NCI-H2227 (cell line): Measurements from ENCODE around the gene FRMD1.

Source experiments
- DNase-seq: peaks from one replicate; lab custom pipeline; 2025; ENCODE audit not compliant: unreplicated experiment; lab: John Stamatoyannopoulos, UW

Gene FRMD1

GRCh38 chr6:168096271-168096764, 17.3 kb upstream of the FRMD1 start:
- DNase-seq: no peak

- no peak for DNase-seq
Measured at GRCh38 chr6:168095716-168096250, 16.8 kb upstream of the FRMD1 start.

GRCh38 chr6:168095171-168095691, 16.2 kb upstream of the FRMD1 start:
- DNase-seq: no peak

GRCh38 chr6:168093634-168094033, 14.6 kb upstream of the FRMD1 start:
- no peak for DNase-seq

- no peak for DNase-seq
Measured at GRCh38 chr6:168093071-168093505, 14.1 kb upstream of the FRMD1 start.

GRCh38 chr6:168092541-168092940, 13.5 kb upstream of the FRMD1 start:
- no peak for DNase-seq

DNA sequence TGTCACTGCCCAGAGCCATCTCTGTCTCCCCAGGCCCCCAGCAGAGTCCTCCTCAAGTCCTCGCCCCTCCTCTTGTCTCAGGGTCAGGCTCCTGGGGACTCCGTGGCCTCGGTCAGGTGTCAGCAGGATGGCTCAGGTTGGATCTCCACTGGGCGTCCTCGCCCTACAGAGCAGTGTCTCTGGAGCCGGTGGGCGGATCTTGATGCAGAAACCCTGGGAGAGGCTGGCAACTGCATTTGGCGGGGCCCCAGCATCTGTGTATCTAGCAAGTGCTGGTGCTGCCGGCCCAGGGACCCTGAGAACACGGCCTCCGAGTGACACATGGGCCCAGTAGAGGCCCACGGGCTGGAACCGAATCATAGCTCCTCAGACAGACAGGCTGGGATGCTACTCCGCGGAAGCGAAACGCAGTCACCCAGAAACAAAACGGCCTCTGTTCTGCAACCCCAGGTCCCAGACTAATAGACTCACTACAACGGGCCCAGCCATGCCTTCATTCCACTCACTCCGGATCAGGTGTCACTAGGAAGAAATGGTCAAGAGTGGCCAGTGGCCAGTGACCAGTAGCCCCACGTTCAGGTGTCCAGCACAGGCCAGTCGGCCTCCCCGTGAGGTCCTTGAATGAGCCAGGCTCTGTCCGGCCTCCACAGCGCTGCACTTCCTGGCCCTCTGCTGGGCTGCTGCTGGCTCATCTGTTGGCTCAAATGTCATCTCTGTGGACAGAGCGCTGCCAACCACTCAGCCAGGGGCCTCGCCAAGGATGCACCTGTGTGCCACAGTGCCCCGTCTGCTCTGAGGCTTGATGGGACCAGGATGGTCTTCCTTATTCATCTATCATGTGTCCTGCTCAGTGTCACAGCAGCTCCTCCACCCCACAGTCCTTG, 12.6 kb upstream of the FRMD1 start:
- DNase-seq: no peak

DNA sequence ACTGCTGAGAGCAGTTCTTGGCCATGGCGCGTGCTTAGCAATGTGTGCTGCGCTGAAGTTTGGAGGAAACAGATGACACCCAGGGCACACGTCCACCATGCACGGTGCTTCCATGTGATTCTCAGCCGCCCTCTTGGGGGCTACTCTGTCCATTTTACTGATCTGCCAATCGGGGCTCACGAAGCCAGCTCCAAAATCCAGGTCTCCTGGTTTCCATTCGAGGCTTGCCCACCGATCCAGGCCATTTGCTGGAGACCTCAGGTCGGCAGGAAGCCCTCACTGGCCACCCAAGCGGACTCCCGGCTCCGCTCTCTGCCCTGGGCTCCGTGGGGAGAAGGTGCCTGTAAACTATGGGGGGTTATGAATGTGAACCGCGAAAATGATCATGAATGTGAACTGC, 11.7 kb upstream of the FRMD1 start:
- no peak for DNase-seq

DNA sequence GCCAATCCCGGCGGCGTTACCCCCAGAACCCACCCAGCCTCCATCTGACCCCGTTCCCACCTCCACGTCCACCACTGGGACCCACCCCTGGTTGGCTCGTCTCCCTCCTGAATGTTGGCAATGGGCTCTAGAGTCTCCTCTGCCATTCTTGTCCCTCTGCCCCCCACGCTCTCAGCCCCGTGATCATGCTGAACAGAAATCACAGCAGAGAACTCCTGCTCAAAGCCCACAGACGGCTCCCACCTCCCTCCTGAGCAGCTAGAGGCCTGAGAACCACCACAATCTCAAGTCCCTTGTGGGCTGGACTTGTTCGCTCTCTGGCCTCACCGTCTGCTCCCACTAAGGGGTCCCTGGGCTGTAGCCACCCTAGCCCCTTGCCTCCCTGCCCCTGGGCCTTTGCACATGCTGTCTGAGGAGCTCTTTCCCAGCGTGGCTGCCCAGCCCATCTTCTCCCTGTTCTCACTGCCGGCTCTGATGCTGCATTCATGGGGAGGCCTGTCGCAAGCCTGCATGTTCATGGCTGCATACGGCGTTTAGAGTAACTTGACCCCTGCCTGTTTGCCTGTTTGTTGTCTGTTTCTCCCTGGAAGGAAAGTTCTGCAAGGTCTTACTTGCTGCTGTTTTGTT, 11.2 kb upstream of the FRMD1 start:
- no peak for DNase-seq

DNA sequence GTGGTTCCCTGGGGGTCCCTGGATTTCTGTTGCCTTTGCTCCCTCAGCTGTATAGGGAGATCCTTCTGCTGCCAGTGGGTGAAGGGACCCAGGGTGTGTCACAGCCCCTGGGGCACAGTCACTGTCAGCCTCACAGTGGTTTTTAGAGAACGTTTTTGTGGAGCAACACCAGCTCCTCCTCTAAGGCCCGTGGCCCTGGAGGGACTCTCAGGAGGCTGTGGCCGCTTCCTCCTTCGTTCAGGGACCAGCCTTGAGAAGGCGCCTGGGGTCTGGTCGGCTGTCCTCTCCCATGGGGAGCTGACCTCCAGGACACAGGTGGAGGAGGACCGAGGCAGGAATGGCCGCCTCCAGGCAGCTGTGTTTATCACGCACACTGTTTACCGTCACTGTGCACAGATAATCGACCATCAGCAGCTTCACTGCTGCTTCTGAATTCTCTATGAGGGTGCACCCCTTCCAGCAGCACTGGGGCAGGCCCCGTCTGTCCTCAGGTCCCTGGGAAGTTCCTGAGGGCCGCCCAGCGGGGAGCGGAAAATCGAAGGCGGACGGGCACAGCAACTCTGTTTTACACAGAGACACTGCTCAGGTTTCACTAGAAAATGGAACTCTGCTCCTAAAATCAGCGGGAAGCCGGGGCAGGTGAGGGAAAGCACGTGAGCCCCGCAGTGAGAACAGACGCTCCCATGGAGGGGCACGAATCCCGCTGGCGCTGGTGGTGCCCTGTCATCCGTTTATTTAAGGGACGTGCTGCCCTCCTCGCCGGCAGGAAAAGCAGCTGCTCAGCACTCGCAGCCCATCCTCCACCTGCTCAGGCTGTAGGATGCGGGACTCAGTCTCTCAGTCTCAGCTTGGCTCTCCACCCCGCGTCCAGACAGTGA, 10.4 kb upstream of the FRMD1 start:
- DNase-seq: no peak

- no peak for DNase-seq
Measured at GRCh38 chr6:168088161-168089053, 9.4 kb upstream of the FRMD1 start.

- no peak for DNase-seq
Measured at GRCh38 chr6:168087436-168088160, 8.6 kb upstream of the FRMD1 start.

DNA sequence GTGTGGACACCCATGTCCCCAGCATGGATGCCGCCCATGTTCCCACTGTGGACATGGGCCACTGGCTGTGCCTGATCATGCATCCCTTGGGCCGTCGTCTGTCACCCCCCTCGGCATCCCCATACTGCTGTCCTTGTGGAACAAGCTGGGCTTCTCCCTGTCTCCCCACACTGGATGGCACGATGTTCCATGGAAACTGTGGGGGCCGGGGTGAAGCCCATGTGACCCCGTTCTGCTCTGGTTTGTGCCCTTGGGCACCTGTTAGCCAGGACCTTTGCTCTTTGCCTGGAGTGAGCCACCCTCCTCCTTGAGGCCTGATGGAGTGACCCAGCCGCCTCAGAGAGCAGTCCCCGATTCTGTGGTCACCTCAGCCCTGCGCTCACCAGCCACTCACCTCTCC, 7.6 kb upstream of the FRMD1 start:
- no peak for DNase-seq

GRCh38 chr6:168086066-168086465, 7.1 kb upstream of the FRMD1 start:
- no peak for DNase-seq

DNA sequence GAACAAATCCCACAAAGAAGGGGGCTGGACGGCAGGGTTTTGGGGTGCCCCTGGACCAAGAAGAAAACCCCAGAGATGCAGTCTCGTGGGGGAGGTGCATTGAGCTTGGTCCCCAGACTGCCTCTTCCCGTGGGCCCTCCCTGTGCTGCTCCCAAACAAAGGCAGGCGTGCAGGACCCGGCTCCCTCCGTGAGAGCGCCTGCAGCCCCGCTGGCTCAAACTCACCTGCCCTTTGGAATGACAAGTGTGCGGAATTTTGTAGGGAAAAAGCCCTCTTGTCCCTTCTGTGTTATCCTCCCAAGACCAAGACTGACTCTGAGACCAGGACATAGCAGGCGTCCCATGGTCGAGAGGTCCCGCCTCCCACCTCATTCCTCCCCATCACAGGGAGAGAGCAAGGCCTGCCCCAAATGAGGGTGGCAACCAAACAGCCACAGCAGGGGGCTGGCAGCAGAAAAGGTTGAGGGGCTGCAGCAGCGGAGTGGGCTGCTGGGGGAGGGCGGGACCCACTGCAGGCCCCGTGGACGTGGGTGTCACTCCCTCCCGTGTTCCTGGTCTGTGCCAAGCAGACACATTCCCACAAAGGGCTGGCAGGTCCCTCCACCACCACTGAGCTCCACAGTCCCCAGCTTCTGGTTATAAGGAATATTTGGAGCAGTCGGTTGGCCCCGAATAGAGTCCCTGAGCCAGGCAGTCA, 5.6 kb upstream of the FRMD1 start:
- no peak for DNase-seq

DNA sequence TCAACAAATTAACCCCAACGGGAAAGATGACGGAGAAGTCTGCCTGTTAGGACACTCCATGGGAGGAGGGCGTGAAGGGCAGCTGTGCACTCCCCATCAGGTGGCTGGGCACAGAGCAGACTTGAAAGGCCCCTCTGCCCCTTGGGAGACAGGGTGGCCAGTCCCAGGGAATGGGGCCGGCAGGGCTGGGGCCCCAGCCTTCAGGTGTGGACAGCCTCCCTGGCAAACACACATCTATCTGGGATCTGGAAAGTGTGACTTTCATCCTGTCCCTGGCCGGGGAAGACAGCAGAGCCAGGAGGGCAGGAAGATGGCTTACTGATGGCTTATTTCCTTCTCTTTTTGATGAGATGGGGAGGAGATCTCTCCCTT, 4.5 kb upstream of the FRMD1 start:
- no peak for DNase-seq

DNA sequence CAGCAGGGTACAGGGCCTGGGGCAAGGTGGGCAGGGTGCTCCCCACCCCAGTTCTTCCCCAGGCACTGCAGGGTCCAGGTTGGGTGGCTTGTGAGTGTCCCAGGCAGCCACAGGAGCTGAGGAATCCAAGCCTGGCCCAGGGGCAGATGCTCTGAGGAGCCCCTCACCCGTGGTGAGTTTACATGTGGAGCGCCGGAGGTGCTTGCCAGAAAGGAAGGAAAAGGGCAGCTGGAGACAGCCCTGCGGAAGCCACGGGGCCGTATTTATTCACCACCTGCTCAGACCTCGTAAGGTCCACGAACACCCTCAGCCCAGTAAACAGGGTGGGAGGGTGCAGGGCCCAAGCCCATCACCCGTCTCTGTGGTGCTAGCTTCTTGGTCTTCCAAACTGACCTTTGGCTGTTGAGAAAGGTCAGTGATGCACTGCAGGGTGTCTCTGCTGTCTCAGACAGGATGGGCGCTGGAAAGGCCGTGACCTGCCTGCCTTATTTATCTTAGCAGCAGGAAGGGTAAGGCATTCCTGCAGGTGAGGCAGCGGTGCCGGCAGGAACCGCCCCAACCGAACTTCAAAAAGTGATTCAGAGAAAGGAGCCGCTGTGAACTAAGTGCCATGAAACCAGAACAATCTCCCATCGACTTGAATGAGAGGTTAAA, 4.0 kb upstream of the FRMD1 start:
- no peak for DNase-seq

DNA sequence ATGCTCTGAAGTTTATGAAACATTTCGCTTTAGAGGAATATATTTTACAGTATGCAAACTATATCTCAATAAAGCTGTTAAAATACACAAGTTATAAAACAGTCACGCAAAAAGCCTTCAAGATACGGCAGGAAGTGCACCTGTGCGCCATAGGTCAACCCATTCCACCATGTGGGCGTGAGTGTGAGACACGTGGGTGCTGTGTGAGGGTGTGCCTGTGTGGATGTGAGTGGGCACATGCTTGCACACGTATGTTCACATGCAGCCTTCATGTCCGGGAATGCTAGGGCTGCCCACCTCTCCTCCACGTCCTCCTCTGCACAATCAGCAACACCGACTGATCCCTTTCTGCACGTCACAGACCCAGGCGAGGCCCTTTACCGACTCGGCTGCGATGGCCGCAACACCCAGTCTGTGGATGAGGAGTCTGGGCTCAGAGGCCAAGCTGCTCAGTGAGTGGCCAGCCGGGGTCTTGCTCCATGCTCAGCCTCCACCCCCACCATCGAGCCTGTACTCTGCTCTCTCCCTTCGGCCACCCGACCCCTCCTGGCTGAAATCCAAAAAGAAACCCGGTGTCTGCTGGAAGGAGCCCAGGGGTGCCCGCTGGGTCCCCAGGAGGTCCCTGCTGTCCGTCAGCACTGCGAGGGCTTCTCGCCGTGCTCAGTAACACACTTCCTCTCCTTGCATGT, 3.0 kb upstream of the FRMD1 start:
- DNase-seq: no peak
